Measurements from ENCODE around the gene SLC32A1. TPM values are rescaled to one million over a fixed set of nuclear protein-coding genes. Genes with fewer than 3 reads are reported as not detected.

SLC32A1 gene
- total RNA-seq, 1 donor from 2014 or later, result not detected

- Mint-ChIP-seq H3K4me1 (no peaks in the 10 kb centered on the region), H3K4me3 (no peak overlapping the region), H3K36me3 (no peaks in the 10 kb centered on the region), H3K27ac (no peak overlapping the region), H3K9me3 (no peaks in the 10 kb centered on the region), H3K27me3 (ENCODE audit: low read depth) (peaks cover 31% of the 10 kb centered on the region)
- DNase-seq (ENCODE audit: low spot score in 2 of 2, unreplicated experiment in 2 of 2), result no peak
- TF ChIP-seq CTCF (IDR thresholded peaks at IDR 0.05; ENCODE audit: unreplicated experiment), result no peak
Observed at GRCh38 chr20:38700926-38701325, 23.4 kb upstream of the SLC32A1 start.

DNA sequence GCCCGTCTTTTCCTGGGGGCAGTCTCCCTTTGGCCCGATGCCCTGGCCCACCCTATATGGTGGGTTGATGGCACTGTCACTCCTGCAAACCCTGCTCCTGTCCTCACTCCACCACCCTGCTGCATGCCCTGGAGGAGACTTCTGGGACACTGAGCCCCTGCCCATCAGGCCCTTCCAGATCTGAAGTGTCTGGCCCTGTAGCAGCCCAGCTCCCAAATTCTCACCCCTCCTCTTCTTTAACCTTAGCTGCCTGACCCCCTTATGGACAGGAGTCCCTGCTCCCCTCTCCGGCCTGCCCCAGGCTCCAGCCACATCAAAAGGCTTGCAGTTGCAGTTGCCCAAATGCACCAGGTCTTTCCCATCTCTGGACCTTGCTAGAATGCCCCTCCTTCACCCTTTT lies 20.8 kb upstream of the SLC32A1 start:
- H3K27ac Mint-ChIP-seq, result no peak overlapping the region

DNA sequence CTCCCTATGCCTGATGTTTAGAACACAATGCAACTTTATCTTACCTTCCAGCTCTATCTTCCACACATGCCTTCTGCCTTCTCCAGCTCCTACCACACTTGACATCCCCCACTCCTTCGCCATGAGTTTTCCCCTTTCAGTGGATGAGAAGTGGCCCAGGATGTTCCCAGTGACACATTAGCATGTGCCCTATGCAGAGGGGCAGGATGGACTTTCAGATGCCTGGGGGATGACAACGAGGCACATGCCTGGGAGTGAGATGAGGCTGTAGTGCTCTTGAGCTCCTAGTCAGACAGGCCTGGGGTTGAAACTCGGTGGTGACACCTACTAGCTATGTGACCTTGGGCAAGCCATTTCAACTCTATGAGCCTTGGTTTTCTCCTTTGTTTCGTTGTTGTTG lies 20.1 kb upstream of the SLC32A1 start:
- Mint-ChIP-seq H3K27me3 (ENCODE audit: low read depth) (peaks cover 50% of the 10 kb centered on the region), H3K27ac (no peak overlapping the region), H3K36me3 (no peaks in the 10 kb centered on the region), H3K9me3 (no peaks in the 10 kb centered on the region), H3K4me3 (no peak overlapping the region), H3K4me1 (no peaks in the 10 kb centered on the region)
- no peak for DNase-seq (ENCODE audit: low spot score in 2 of 2, unreplicated experiment in 2 of 2)
- no peak for TF ChIP-seq CTCF (IDR thresholded peaks at IDR 0.05; ENCODE audit: unreplicated experiment)

More for the DNA sequence above, 20.8 kb upstream of the SLC32A1 start:
- Mint-ChIP-seq H3K4me1 (no peaks in the 10 kb centered on the region), H3K36me3 (no peaks in the 10 kb centered on the region), H3K9me3 (no peaks in the 10 kb centered on the region), H3K27me3 (ENCODE audit: low read depth) (peaks cover 46% of the 10 kb centered on the region), H3K4me3 (no peak overlapping the region)
- no peak for TF ChIP-seq CTCF (IDR thresholded peaks at IDR 0.05; ENCODE audit: unreplicated experiment)
- no peak for DNase-seq (ENCODE audit: low spot score in 2 of 2, unreplicated experiment in 2 of 2)

- H3K9me3 Mint-ChIP-seq, result no peaks in the 10 kb centered on the region
Observed at GRCh38 chr20:38706509-38706908, 17.8 kb upstream of the SLC32A1 start.

DNA sequence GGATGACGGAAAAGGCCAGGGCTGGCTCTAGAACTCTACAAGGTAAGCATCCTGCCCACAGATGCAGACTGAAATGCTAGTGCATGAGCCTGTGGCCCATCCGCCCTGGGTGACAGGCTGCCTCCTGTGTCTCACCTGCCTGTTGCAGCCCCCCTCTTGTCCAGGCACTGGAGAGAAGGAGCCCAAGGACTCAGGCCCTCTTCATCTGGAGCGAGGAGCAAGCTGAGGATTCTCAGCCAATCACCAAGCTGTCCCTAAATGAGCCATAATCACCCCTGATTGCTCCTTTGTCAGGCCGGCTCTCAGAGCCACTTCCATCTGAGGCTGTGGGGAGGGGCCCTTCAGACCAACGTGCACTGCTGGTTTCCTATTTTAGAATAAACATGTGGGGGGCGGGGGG lies 10.0 kb upstream of the SLC32A1 start:
- no peaks in the 10 kb centered on the region for H3K9me3 Mint-ChIP-seq
- no peak for DNase-seq (ENCODE audit: low spot score in 2 of 2, unreplicated experiment in 2 of 2)
- no peak for TF ChIP-seq CTCF (IDR thresholded peaks at IDR 0.05; ENCODE audit: unreplicated experiment)
- no peak overlapping the region for H3K4me3 Mint-ChIP-seq
- no peaks in the 10 kb centered on the region for H3K36me3 Mint-ChIP-seq
- H3K27ac Mint-ChIP-seq, result no peak overlapping the region
- H3K4me1 Mint-ChIP-seq, result no peaks in the 10 kb centered on the region
- H3K27me3 Mint-ChIP-seq (ENCODE audit: low read depth), result peaks cover 82% of the 10 kb centered on the region

More at GRCh38 chr20:38706509-38706908, 17.8 kb upstream of the SLC32A1 start:
- H3K36me3 Mint-ChIP-seq, result no peaks in the 10 kb centered on the region
- TF ChIP-seq CTCF (IDR thresholded peaks at IDR 0.05; ENCODE audit: unreplicated experiment), result no peak
- H3K27ac Mint-ChIP-seq, result no peak overlapping the region
- H3K4me1 Mint-ChIP-seq, result no peaks in the 10 kb centered on the region
- peaks cover 64% of the 10 kb centered on the region for H3K27me3 Mint-ChIP-seq (ENCODE audit: low read depth)
- no peak overlapping the region for H3K4me3 Mint-ChIP-seq
- no peak for DNase-seq (ENCODE audit: low spot score in 2 of 2, unreplicated experiment in 2 of 2)

DNA sequence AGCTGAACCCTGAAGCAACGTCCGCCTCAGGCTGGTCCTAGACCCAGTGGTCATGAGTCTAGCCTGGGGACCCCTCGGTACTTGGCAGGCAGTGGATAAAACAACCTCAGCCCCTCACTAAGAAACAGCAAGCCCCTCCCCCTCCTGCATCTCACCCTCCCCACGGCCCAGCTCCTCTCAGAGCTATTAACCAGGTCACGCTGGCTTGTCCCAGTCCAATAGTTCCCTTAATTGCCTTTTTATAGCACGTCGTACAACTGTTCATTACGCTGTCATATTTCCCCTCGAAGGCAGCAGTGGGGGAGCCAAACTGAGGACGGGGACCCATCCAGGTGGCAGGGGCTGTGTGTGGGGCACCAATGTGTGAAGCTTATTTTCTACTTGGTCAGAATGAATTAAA lies 8.6 kb upstream of the SLC32A1 start:
- Mint-ChIP-seq H3K36me3 (no peaks in the 10 kb centered on the region), H3K4me3 (no peak overlapping the region), H3K27me3 (ENCODE audit: low read depth) (peaks cover 87% of the 10 kb centered on the region), H3K9me3 (no peaks in the 10 kb centered on the region), H3K4me1 (no peaks in the 10 kb centered on the region), H3K27ac (no peak overlapping the region)
- no peak for DNase-seq (ENCODE audit: low spot score in 2 of 2, unreplicated experiment in 2 of 2)
- TF ChIP-seq CTCF (IDR thresholded peaks at IDR 0.05; ENCODE audit: unreplicated experiment), result no peak
